Measurements from ENCODE around the gene PPDPF.

DNA sequence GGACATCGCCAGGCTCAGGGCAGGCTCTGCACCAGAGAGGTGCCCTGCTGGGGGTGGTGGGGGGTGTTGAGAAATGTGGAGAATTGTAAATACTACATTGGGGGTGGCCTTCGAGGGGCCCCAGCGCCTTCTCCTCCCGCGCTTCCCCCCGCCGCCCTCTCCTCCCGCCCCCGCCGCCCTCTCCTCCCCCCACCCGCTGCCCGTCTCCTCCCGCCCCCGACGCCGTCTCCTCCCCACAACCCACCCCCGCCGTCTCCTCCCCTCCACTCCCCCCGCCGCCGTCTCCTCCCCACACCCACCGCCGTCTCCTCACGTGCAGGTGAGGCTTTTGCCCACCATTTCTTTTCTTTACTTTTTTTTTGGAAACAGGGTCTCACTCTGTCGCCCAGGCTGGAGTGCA is 28.5 kb downstream of the PPDPF start:
- TF ChIP-seq CTCF (optimal IDR thresholded peaks at IDR 0.05 in 1 of 3, IDR thresholded peaks at IDR 0.05 in 1 of 3, conservative IDR thresholded peaks at IDR 0.05 in 1 of 3; ENCODE audit: extremely low read depth in 1 of 3, insufficient read depth in 2 of 3, low read length in 3 of 3) = no peak
- TF ChIP-seq EZH2 (IDR thresholded peaks at IDR 0.05; ENCODE audit: low read length) = no peak
